ENCODE measurements around the gene SCAANT1.

The SCAANT1 gene

GRCh38 chr3:63900459-63900858 lies 11.7 kb downstream of the SCAANT1 start:
- no peak for DNase-seq (ENCODE audit: low read depth)

GRCh38 chr3:63900010-63900409 lies 12.2 kb downstream of the SCAANT1 start:
- no peak for DNase-seq (ENCODE audit: low read depth)

GRCh38 chr3:63896332-63897030 lies 15.7 kb downstream of the SCAANT1 start:
- no peak for DNase-seq (ENCODE audit: low read depth)

GRCh38 chr3:63895422-63896189 lies 16.6 kb downstream of the SCAANT1 start:
- no peak for DNase-seq (ENCODE audit: low read depth)

GRCh38 chr3:63892773-63893352 lies 19.3 kb downstream of the SCAANT1 start:
- DNase-seq (ENCODE audit: low read depth) = no peak

GRCh38 chr3:63891518-63891917 lies 20.7 kb downstream of the SCAANT1 start:
- no peak for DNase-seq (ENCODE audit: low read depth)

- no peak for DNase-seq (ENCODE audit: low read depth)
Measured at GRCh38 chr3:63886858-63887257, 25.3 kb downstream of the SCAANT1 start.

GRCh38 chr3:63880653-63881052 lies 31.5 kb downstream of the SCAANT1 start:
- DNase-seq (ENCODE audit: low read depth) = no peak

- DNase-seq (ENCODE audit: low read depth) = no peak
Measured at GRCh38 chr3:63878394-63879060, 33.7 kb downstream of the SCAANT1 start.

GRCh38 chr3:63877737-63878393 lies 34.3 kb downstream of the SCAANT1 start:
- DNase-seq (ENCODE audit: low read depth) = peak; percentile 15

- DNase-seq (ENCODE audit: low read depth) = no peak
Measured at GRCh38 chr3:63876260-63876659, 35.9 kb downstream of the SCAANT1 start.

GRCh38 chr3:63875510-63875909 lies 36.7 kb downstream of the SCAANT1 start:
- no peak for DNase-seq (ENCODE audit: low read depth)

GRCh38 chr3:63874769-63875168 lies 37.4 kb downstream of the SCAANT1 start:
- no peak for DNase-seq (ENCODE audit: low read depth)

- peak; percentile 87 for DNase-seq (ENCODE audit: low read depth)
Measured at GRCh38 chr3:63872135-63872924, 39.9 kb downstream of the SCAANT1 start.

GRCh38 chr3:63870615-63871005 lies 41.6 kb downstream of the SCAANT1 start:
- no peak for DNase-seq (ENCODE audit: low read depth)

GRCh38 chr3:63869940-63870614 lies 42.1 kb downstream of the SCAANT1 start:
- no peak for DNase-seq (ENCODE audit: low read depth)

- no peak for DNase-seq (ENCODE audit: low read depth)
Measured at GRCh38 chr3:63867225-63867624, 45.0 kb downstream of the SCAANT1 start.

- no peak for DNase-seq (ENCODE audit: low read depth)
Measured at GRCh38 chr3:63864965-63865327, 47.2 kb downstream of the SCAANT1 start.

- peak; percentile 42 for DNase-seq (ENCODE audit: low read depth)
Measured at GRCh38 chr3:63864008-63864964, 47.9 kb downstream of the SCAANT1 start.

Measured in ELR (cell line).